H9 (cell line): ENCODE measurements around the gene XDH. TPM values are rescaled to one million over a fixed set of nuclear protein-coding genes. Genes with fewer than 3 reads are reported as not detected.

ENCODE experiments used
- DNase-seq: peaks from one replicate; pipeline ENCODE4 v3.0.0-alpha.2; 2017
- H2AFZ ChIP-seq: one replicate; pipeline ENCODE4 v1.6.1; 2013; ENCODE audit warnings: mild to moderate bottlenecking, low read length, control low read depth, moderate library complexity
- H2AK5ac ChIP-seq: 2 replicates; pipeline ENCODE4 v1.6.1; 2013; ENCODE audit warnings: low read length, control low read depth, mixed read lengths; ENCODE audit not compliant: insufficient read length
- H2BK120ac ChIP-seq: one replicate; pipeline ENCODE4 v1.6.1; 2013; ENCODE audit warnings: low read depth, mild to moderate bottlenecking, low read length, control low read depth, inconsistent platforms; ENCODE audit not compliant: poor library complexity, severe bottlenecking
- H2BK12ac ChIP-seq: 2 replicates; pipeline ENCODE4 v1.6.1; 2013; ENCODE audit warnings: low read length, control low read depth, mixed read lengths, low read depth; ENCODE audit not compliant: insufficient read length
- H2BK15ac ChIP-seq: 2 replicates; pipeline ENCODE4 v1.6.1; 2013; ENCODE audit warnings: low read depth, low read length, control low read depth
- H2BK20ac ChIP-seq: one replicate; pipeline ENCODE4 v1.6.1; 2013; ENCODE audit warnings: low read depth, mild to moderate bottlenecking, low read length, control low read depth, inconsistent platforms; ENCODE audit not compliant: poor library complexity, severe bottlenecking
- H2BK5ac ChIP-seq: 2 replicates; pipeline ENCODE4 v1.6.1; 2013; ENCODE audit warnings: low read length, control low read depth, mixed read lengths; ENCODE audit not compliant: insufficient read length
- H3K14ac ChIP-seq: 2 replicates; pipeline ENCODE4 v1.6.1; 2013; ENCODE audit warnings: low read length, control low read depth; ENCODE audit not compliant: insufficient read depth
- H3K18ac ChIP-seq: 2 replicates; pipeline ENCODE4 v1.6.1; 2013; ENCODE audit warnings: low read depth, mild to moderate bottlenecking, mixed read lengths, low read length, control low read depth; ENCODE audit not compliant: insufficient read length
- H3K23ac ChIP-seq: 2 replicates; pipeline ENCODE4 v1.6.1; 2013; ENCODE audit warnings: low read length, control low read depth, mixed read lengths, low read depth; ENCODE audit not compliant: insufficient read length
- H3K23me2 ChIP-seq: 2 replicates; pipeline ENCODE4 v1.6.1; 2013; ENCODE audit warnings: low read depth, mild to moderate bottlenecking, mixed read lengths, low read length, control low read depth; ENCODE audit not compliant: insufficient read length, poor library complexity, severe bottlenecking
- H3K27ac ChIP-seq: 2 replicates; pipeline ENCODE4 v1.5.1; 2013; ENCODE audit warnings: low read length, control low read depth, mixed read lengths, low read depth; ENCODE audit not compliant: insufficient read length
- H3K27me3 ChIP-seq: 2 replicates; pipeline ENCODE4 v1.6.1; 2013; ENCODE audit warnings: low read length, control low read depth, inconsistent platforms; ENCODE audit not compliant: insufficient read depth
- H3K4ac ChIP-seq: 2 replicates; pipeline ENCODE4 v1.6.1; 2013; ENCODE audit warnings: low read depth, mild to moderate bottlenecking, control low read depth, inconsistent platforms, low read length, moderate library complexity
- H3K4me1 ChIP-seq: 2 replicates; pipeline ENCODE4 v1.6.1; 2013; ENCODE audit warnings: low read length, control low read depth, inconsistent platforms; ENCODE audit not compliant: insufficient read depth
- H3K4me2 ChIP-seq: 2 replicates; pipeline ENCODE4 v1.6.1; 2013; ENCODE audit warnings: low read length, control low read depth, mixed read lengths; ENCODE audit not compliant: insufficient read length, insufficient read depth
- H3K56ac ChIP-seq: 2 replicates; pipeline ENCODE4 v1.6.1; 2013; ENCODE audit warnings: low read depth, mild to moderate bottlenecking, mixed read lengths, low read length, control low read depth; ENCODE audit not compliant: insufficient read length
- H3K79me1 ChIP-seq: 2 replicates; pipeline ENCODE4 v1.6.1; 2013; ENCODE audit warnings: low read depth, mild to moderate bottlenecking, moderate library complexity, low read length, control low read depth, inconsistent platforms; ENCODE audit not compliant: insufficient read depth, poor library complexity, severe bottlenecking
- H3K79me2 ChIP-seq: 2 replicates; pipeline ENCODE4 v1.6.1; 2013; ENCODE audit warnings: low read length, control low read depth, inconsistent platforms; ENCODE audit not compliant: insufficient read depth
- H3K9ac ChIP-seq: 2 replicates; pipeline ENCODE4 v1.6.1; 2013; ENCODE audit warnings: low read length, control low read depth, mixed read lengths; ENCODE audit not compliant: insufficient read length; ENCODE audit errors: extremely low read depth
- H3K9me3 ChIP-seq: one replicate; pipeline ENCODE4 v1.6.1; 2013; ENCODE audit warnings: low read depth, low read length, inconsistent platforms; ENCODE audit not compliant: control insufficient read depth
- H3T11ph ChIP-seq: one replicate; pipeline ENCODE4 v1.6.1; 2013; ENCODE audit warnings: mild to moderate bottlenecking, low read length, control low read depth, inconsistent platforms
- H4K20me1 ChIP-seq: one replicate; pipeline ENCODE4 v1.6.1; 2013; ENCODE audit not compliant: control insufficient read depth, insufficient read length, insufficient read depth
- H4K5ac ChIP-seq: 2 replicates; pipeline ENCODE4 v1.6.1; 2013; ENCODE audit warnings: low read depth, mild to moderate bottlenecking, mixed read lengths, low read length, control low read depth; ENCODE audit not compliant: insufficient read length
- H4K8ac ChIP-seq: replicated peaks from 2 replicates; pipeline ENCODE4 v1.6.1; 2013; ENCODE audit warnings: low read length, control low read depth, mixed read lengths, low read depth; ENCODE audit not compliant: insufficient read length
- H4K91ac ChIP-seq: 2 replicates; pipeline ENCODE4 v1.6.1; 2013; ENCODE audit warnings: low read depth, mild to moderate bottlenecking, moderate library complexity, mixed read lengths, low read length, control low read depth; ENCODE audit not compliant: insufficient read length
- H3K27ac Mint-ChIP-seq, 3 experiments: 2 replicates in 2 of 3; 3 replicates in 1 of 3; pipeline ENCODE4 v1.8.0; 2020 to 2021; ENCODE audit warnings: mixed read lengths in 3 of 3, mild to moderate bottlenecking in 1 of 3, moderate library complexity in 1 of 3
- H3K27me3 Mint-ChIP-seq: 2 replicates; pipeline ENCODE4 v1.8.0; 2021; ENCODE audit warnings: low read depth, mild to moderate bottlenecking, moderate library complexity, mixed read lengths
- H3K36me3 Mint-ChIP-seq, 3 experiments: 2 replicates in 2 of 3; 3 replicates in 1 of 3; pipeline ENCODE4 v1.8.0; 2020 to 2021; ENCODE audit warnings: low read depth in 3 of 3, mixed read lengths in 3 of 3; ENCODE audit not compliant: insufficient read depth in 1 of 3
- H3K4me1 Mint-ChIP-seq, 2 experiments: 2 replicates each; pipeline ENCODE4 v1.8.0; 2020; ENCODE audit warnings: mixed read lengths in 2 of 2
- H3K4me3 Mint-ChIP-seq, 2 experiments: 2 replicates in 1 of 2; 3 replicates in 1 of 2; pipeline ENCODE4 v1.8.0; 2020 to 2021; ENCODE audit warnings: mild to moderate bottlenecking in 2 of 2, mixed read lengths in 2 of 2, moderate library complexity in 1 of 2
- H3K9me3 Mint-ChIP-seq, 2 experiments: 2 replicates in 1 of 2; 3 replicates in 1 of 2; pipeline ENCODE4 v1.8.0; 2020; ENCODE audit warnings: mild to moderate bottlenecking in 2 of 2, mixed read lengths in 2 of 2, moderate library complexity in 1 of 2
- CTCF ChIP-seq: fragments of 200-600 bp; sonication (generic); conservative IDR thresholded peaks from 3 replicates; pipeline ENCODE4 v1.8.0; 2021; ENCODE audit warnings: antibody characterized with exemption, mild to moderate bottlenecking
- WGBS: extraction: QIAGEN DNeasy Blood & Tissue Kit; methylation state at CpG from one replicate; pipeline ENCODE4 v1.1.7; 2013; ENCODE audit warnings: missing lambda C conversion rate, low lambda C conversion rate, mixed read lengths; ENCODE audit not compliant: insufficient read length; ENCODE audit errors: extremely low coverage; 5-methylcytosine and 5-hydroxymethylcytosine counted together
- total RNA-seq: library from RNA; stranded (reverse); gene quantifications from 2 replicates; pipeline ENCODE4 v1.2.1, GENCODE V29; 2021

XDH gene
- total RNA-seq, 1 experiment from 2014 or later = 1.4 TPM

GRCh38 chr2:31334311-31335026 is 80.1 kb downstream of the XDH start:
- Histone ChIP-seq H3K4me2 (no peak overlapping the region), H2BK15ac (no peak overlapping the region), H3K18ac (no peak overlapping the region), H2BK20ac (no peak overlapping the region), H3K79me2 (no peaks in the 10 kb centered on the region), H2BK12ac (no peak overlapping the region), H3K4me1 (peaks cover 4% of the 10 kb centered on the region; the same call in 1 of the 2 replicates), H3K4ac (no peak overlapping the region), H3K79me1 (no peaks in the 10 kb centered on the region), H3K23me2 (no peaks in the 10 kb centered on the region), H3K56ac (no peak overlapping the region), H4K91ac (no peak overlapping the region), H3K14ac (no peak overlapping the region), H4K8ac (no peak overlapping the region), H2AK5ac (no peak overlapping the region), H4K5ac (no peak overlapping the region), H2BK5ac (no peak overlapping the region), H3K27ac (no peak overlapping the region), H2BK120ac (no peak overlapping the region), H3K27me3 (no peaks in the 10 kb centered on the region), H3K9ac (no peak overlapping the region), H3T11ph (no peak overlapping the region), H3K9me3 (no peaks in the 10 kb centered on the region), H2AFZ (no peak overlapping the region), H4K20me1 (no peaks in the 10 kb centered on the region), H3K23ac (no peak overlapping the region)
- no CpG with 5 or more reads among the region's 5 CpGs for WGBS
- Mint-ChIP-seq H3K4me3 (no peak overlapping the region), H3K36me3 (no peaks in the 10 kb centered on the region; a peak in 1 of 7 replicates), H3K9me3 (no peaks in the 10 kb centered on the region), H3K27me3 (no peaks in the 10 kb centered on the region; the same call in none of the 2 replicates), H3K4me1 (peaks cover 11 to 13% of the 10 kb centered on the region in 2 experiments), H3K27ac (no peak overlapping the region; a peak in 1 of 7 replicates)
- no peak for DNase-seq
- TF ChIP-seq CTCF = no peak
